ENCODE data around the gene LCK.
"Not testable (repeated sequence)": the region's sequence is repeated elsewhere in the genome, so short reads cannot be mapped to it uniquely, and the experiment has no call there.

Gene LCK

GRCh38 chr1:32240140-32240951 lies 10.7 kb upstream of the LCK start:
- DNase-seq = peak; percentile 62

DNA sequence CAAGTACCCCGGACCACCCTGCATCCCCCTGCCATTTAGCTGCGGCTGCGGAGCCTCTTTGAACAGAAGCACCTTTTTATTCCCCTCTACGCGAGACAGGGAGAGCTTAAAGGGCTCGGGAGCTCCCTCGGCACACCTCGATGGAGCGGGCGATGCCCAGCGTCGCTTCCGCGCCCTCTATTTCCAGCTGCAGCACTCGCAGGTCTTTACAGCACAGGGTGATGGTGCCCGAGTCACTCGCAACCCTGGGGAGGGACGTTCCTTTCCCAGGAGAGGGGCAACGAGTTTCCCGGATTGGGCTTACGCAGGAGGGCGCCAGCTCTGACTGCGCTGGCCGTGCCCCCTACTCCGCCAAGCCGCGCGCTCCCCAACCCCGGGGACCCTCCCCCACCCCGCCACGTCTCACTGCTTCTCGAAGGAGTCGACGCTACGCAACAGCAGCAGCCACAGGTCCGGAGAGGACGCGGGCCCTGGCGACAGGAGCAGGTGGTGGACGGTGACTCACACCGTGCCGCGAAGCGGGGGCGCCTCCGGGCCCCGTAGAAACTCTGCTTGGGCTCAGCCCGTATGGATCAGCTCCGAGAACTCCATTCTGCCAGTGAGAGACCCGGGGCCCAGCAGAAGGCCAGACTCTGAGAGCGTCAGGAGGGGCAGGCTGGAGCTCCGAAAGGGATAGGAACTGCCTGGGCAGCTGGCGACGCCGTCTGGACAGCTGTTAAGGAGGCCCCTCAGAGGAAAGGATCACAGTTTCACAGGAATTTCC lies 9.9 kb upstream of the LCK start:
- DNase-seq = peak; percentile 44

- peak; percentile 39 for DNase-seq
Measured at GRCh38 chr1:32242341-32242851, 8.7 kb upstream of the LCK start.

DNA sequence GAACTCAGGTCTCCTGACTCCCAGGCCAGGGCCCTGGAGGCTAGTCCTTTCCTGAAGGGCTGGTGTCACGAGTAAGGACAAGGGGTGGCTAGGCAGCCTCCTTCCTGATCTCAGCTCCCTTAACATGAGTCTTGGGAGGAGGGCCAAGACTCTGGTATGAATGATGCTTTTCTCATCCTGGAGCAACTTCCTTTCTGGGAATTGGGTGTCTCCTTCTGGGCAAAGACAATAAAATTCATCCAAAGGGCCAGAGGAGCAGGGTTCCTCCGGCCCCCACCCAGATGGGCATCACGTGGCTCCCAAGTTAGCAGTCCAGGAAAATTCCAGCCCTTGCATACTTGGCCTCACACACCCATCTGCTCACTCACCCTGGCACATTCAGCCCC lies 4.2 kb upstream of the LCK start, which contains the start of gene FAM167B:
Gene FAM167B (plus strand): TSS at position 335 of the 386 bp plus-strand sequence. CDS start 200 bp downstream, outside the sequence.
- DNase-seq = no peak

DNA sequence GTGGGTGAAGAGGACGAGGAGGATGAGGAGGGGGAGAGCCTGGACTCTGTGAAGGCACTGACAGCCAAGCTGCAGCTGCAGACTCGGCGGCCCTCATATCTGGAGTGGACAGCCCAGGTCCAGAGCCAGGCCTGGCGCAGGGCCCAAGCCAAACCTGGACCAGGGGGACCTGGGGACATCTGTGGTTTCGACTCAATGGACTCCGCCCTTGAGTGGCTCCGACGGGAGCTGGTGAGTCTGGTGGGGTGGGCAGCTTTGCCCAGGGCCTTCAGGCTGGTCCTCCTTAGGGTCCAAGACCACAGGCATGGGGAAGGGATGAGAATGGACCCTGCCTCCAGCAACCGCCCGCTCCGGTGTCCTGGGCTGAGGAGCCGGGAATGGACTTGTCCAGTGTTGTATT lies 3.6 kb upstream of the LCK start:
- DNase-seq = no peak

- DNase-seq = peak; percentile 85
Measured at GRCh38 chr1:32247983-32248889, 2.8 kb upstream of the LCK start.

GRCh38 chr1:32249831-32250525 lies 1.1 kb upstream of the LCK start:
- peak; percentile 58 for DNase-seq

- no peak for DNase-seq
Measured at GRCh38 chr1:32255072-32256071, 4.3 kb downstream of the LCK start.

DNA sequence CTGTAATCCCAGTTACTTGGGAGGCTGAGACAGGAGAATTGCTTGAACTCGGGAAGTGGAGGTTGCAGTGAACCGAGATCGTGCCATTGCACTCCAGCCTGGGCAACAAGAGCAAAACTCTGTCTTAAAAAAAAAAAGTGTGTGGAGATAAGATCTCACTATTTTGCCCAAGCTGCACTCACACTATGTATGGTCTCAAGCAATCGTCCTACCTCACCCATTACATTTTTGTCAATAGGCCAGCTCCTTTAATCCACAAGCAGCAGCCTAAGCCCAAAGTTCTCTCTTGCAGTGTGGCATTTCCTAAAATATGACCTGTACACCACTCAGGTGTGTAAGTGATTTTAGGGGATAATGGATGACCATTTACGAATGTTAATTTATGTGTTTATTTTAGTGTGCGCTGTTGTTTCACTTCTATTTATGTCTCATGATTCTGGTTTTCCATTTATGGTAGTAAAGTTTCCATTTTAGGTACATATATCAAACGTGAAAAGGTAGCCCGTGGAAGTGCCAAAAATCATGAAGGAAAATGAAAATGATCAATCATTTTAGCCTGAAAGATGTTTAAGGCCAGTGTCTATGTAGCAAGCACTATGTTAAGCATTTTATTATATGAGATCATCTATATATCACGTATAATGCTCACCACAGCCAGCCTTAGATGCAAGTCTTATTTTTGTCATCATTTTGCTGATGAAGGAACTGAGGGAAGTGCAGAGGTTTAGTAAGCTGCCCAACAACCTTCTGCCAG lies 5.6 kb downstream of the LCK start:
- DNase-seq = no peak

DNA sequence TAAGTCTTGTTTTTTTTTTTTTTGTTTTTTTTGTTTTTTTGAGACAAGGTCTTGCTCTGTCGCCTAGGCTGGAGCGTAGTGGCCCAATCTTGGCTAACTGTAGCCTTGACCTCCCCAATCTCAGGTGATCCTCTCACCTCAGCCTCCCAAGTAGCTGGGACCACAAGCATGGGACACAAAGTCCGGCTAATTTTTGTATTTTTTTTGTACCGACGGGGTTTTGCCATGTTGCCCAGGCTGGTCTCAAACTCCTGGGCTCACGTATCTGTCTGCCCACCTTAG lies 6.1 kb downstream of the LCK start:
- no peak for DNase-seq

GRCh38 chr1:32263236-32263593 lies 12.2 kb downstream of the LCK start:
- DNase-seq = not testable (repeated sequence)

- no peak for DNase-seq
Measured at GRCh38 chr1:32263744-32264143, 12.7 kb downstream of the LCK start.

DNA sequence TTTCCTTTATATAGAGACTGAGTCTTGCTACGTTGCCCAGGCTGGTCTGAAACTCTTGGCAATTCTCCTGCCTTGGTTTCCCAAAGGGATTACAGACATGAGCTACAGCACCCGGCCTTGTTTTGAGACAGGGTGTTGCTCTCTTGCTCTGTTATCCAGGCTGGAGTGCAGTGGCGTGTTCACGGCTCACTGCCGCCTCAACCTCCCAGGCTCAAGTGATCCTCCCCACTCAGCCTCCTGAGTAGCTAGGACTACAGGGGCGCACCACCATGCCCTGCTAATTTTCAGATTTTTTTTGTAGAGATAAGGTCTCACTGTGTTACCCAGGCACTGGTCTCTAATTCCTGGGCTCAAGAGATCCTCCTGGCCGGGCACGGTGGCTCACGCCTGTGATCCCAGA lies 14.8 kb downstream of the LCK start:
- DNase-seq = no peak

DNA sequence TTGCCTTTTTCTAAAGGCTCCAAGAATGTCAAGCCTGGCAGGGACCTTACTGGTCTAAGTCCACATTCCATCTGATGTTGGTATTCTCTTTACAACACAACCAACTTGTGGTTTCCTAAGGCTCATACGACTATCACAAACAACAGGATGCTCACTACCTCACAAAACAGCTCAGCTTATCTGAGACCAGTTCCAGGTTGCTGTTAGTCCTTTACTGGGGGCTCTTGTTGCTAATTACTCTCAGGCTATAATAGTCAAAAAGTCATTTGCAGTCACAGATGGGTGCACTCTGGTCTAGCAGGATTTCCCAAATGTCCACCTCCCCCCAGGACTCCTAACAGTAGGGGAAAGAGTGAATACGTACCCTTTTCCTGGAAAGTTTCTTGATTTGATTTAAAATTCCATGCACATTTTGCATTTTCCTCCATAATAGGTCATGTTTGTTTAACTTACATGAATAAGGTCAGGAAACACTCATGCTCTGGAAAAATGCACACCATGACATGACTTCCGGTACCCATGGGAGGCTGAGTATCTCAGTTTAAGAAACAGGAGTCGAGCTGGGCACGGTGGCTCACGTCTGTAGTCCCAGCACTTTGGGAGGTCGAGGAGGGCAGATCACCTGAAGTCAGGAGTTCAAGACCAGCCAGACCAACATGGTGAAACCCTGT lies 16.0 kb downstream of the LCK start:
- peak; percentile 20 for DNase-seq

DNA sequence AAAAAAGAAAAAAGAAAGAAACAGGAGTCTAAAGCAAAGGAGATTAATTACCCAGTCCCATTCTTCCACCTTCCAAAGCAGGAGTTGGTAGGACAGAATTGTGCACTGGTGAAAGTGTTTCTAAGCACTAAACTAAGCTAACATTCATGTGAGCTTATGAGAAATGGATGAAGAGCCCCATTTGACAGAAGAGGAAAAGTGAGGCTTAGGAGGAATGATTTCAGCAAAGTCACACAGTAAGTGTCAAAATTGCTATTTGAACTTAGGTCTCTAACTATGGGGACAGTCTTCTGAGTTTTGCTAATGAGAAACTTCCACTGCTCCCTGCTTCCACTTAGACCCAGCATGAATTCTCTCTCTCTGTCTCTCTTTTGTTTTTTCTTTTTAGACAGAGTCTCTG lies 18.7 kb downstream of the LCK start:
- no peak for DNase-seq

DNA sequence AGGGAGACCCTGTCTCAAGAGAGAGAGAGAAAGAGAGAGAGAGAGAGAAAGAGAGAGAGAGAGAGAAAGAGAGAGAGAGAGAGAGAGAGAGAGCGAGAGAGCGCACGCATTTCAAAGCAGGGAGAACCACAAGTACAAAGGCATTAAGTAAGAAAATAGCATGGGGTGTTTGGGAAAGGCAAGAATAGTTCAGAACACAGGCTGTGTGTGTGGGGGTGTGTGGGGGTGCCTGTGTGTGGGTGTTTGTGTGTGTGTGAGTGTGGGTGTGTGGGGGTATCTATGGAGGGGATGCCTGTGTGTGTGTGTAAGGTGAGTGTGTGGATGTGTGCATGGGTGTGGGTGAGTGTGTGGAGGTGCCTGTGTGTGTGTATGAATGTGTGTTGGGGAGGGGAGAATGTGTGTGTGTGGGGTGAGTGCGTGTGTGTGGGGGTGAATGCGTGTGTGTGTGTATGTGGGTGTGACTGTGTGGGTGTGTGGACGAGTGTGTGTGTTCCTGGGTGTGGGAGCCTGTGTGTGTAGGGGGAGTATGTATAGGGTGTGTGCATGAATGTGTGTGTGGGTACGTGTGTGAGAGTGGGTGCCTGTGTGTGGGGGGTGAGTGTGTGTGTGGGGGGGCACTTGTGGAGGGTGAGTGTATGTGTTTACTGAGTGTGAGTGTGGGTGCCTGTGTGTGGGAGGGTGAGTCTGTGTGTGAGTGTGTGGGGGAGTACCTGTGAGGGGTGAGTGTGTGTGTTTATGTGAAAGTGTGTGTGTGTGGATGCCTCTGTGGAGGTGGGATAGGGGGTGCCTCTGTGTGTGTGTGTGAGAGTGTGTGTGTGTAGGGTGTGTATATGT lies 21.7 kb downstream of the LCK start:
- DNase-seq = no peak

DNA sequence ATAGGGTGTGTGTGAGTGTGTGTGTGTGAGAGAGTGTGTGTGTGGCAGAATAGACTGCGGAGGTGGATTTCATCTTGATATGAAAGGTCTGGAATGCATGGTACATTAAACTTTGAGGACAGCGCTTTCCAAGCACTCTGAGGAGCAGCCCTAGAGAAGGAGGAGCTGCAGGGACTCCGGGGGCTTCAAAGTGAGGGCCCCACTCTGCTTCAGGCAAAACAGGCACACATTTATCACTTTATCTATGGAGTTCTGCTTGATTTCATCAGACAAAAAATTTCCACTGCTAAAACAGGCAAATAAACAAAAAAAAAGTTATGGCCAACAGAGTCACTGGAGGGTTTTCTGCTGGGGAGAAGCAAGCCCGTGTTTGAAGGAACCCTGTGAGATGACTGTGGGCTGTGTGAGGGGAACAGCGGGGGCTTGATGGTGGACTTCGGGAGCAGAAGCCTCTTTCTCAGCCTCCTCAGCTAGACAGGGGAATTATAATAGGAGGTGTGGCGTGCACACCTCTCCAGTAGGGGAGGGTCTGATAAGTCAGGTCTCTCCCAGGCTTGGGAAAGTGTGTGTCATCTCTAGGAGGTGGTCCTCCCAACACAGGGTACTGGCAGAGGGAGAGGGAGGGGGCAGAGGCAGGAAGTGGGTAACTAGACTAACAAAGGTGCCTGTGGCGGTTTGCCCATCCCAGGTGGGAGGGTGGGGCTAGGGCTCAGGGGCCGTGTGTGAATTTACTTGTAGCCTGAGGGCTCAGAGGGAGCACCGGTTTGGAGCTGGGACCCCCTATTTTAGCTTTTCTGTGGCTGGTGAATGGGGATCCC lies 22.5 kb downstream of the LCK start:
- peak; percentile 19 for DNase-seq
